Spleen (tissue), 7 donors: ENCODE measurements around the gene OAT.

ENCODE experiments used
- POLR2A ChIP-seq, 3 donors: fragments of 450-650 bp; IDR thresholded peaks; one replicate each; pipeline ENCODE4 v1.5.1; 2017; ENCODE audit warnings: antibody characterized with exemption in 3 of 3, mild to moderate bottlenecking in 1 of 3
- POLR2AphosphoS5 ChIP-seq, 3 donors: sonication (generic); formaldehyde crosslinking; IDR thresholded peaks; one replicate each; pipeline ENCODE4 v1.5.1; 2017; ENCODE audit warnings: antibody characterized with exemption in 3 of 3
- TF ChIP-seq, protein P1 (sequence below), 11 experiments: fragments of 200-600 bp in 7 of 11; fragments of 450-650 bp in 4 of 11; sonication (generic) in 4 of 11; IDR thresholded peaks in 8 of 11; conservative IDR thresholded peaks in 3 of 11; 1 replicate in 7 of 11; 2 replicates in 4 of 11; pipeline versions ENCODE4 v1.4.0 to v1.8.0; 2016 to 2021; ENCODE audit warnings: antibody characterized with exemption in 11 of 11, inconsistent platforms in 4 of 11, mild to moderate bottlenecking in 1 of 11
- donor health status: DM: no; HTN: no; CAD: no; lungs with moderate emphysema.
- donor health status: DM: no; HTN: no; CAD: no.
- donor health status: DM: no; HTN: no; CAD: no.

GRCh38 chr10:124416733-124417132 lies 2.0 kb downstream of the OAT start:
- no peak for TF ChIP-seq POLR2A (IDR thresholded peaks at IDR 0.05)
- TF ChIP-seq, protein P1, sequence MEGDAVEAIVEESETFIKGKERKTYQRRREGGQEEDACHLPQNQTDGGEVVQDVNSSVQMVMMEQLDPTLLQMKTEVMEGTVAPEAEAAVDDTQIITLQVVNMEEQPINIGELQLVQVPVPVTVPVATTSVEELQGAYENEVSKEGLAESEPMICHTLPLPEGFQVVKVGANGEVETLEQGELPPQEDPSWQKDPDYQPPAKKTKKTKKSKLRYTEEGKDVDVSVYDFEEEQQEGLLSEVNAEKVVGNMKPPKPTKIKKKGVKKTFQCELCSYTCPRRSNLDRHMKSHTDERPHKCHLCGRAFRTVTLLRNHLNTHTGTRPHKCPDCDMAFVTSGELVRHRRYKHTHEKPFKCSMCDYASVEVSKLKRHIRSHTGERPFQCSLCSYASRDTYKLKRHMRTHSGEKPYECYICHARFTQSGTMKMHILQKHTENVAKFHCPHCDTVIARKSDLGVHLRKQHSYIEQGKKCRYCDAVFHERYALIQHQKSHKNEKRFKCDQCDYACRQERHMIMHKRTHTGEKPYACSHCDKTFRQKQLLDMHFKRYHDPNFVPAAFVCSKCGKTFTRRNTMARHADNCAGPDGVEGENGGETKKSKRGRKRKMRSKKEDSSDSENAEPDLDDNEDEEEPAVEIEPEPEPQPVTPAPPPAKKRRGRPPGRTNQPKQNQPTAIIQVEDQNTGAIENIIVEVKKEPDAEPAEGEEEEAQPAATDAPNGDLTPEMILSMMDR (IDR thresholded peaks at IDR 0.05 in 8 of 11, conservative IDR thresholded peaks at IDR 0.05 in 3 of 11), result no peak
- no peak for TF ChIP-seq POLR2AphosphoS5 (IDR thresholded peaks at IDR 0.05)
